ENCODE measurements around the gene KIF25.

Gene KIF25

DNA sequence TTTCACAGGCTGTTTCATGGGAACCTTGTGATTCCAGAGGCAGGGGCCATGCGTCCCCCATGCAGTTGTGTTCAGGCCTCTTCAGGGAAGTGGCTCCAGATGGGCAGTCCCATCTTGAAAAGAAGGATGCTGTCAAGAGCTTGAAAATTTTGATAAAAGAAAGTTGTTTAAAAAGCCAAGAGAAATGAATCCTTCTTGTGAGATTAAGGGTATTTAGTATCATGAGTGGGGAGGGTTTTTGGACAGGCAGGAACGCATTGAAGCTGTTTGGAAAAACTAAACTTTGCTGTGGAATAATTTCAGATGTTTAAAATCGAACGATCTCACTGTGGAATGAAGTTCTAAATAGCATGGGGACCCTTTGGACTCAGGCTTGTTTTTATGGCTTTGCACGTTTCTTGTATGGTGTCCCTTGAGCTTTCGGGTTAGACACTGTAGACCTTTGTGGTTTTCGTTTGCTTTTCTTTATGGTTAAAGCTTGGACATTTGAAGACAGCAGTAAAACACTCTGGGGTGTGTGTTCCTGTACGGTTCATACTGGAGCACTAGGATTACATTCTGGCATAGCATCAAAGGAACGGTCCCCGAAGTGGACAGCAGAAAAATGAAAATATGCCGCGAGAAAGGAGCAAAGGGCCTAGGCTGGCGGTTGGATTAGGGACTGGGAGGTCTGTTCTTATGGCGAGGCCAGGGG lies 18.2 kb downstream of the KIF25 start:
- no peak overlapping the region for H3K4me3 ChIP-seq (ENCODE audit: low read depth, low read length)

DNA sequence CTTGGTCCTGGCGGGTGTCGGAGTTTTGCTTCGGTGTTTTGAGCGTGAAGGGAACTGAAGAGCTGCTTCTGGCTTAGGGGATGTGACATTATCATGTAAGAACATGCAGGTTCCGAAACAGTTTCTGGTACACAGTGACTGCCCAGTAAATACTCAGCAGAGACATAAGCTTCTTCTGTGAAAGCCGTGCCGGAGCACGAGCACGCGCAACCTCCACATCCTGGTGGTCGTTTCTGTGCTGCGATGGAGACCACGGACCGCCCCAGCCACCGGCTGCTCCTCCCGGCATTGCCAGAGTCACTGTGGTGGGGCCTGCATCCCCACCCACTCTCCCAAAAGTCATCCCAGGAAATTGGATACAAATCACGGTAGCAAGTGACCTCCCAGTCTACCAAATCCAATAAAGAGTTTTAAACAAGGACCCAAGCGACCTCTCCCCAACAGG lies 18.7 kb downstream of the KIF25 start:
- H3K4me3 ChIP-seq (ENCODE audit: low read depth, low read length): no peak overlapping the region

DNA sequence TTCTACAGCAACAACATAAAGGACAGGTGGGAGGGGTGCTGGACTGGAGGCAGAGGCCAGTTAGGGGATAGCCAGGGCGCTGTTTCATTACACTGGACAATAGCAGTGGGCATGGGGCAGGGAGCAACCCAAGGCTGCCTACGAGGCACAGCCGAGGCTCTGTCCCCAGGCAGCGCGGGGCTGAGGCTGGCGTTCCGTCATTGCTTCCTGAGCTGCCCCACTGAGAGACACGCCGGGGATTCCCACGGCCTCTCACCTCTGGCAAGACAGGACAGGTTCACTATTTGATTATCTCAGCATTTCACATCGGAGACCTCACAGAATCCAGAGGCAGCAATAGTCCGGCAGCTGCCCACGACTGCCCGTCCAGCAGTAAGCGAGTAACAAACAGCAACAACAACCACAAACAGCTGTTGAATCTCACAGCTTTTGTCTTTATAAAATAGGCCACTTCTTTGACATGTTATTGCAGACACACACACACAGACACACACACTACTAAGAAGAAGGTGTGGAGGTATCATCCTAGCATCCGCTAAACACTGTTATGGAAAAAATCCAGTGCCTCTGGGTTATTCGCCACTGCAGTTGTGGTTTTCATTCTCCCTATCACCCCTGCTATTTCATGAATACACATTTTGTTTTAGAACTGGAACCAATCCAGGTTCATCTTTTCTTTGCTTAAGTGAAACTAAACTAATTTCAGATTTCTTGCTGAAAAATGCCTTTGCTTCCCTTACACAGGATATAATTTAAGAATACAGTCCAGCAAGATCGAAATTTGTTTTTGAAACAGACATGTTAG lies 19.5 kb downstream of the KIF25 start:
- no peak overlapping the region for H3K4me3 ChIP-seq (ENCODE audit: low read depth, low read length)

DNA sequence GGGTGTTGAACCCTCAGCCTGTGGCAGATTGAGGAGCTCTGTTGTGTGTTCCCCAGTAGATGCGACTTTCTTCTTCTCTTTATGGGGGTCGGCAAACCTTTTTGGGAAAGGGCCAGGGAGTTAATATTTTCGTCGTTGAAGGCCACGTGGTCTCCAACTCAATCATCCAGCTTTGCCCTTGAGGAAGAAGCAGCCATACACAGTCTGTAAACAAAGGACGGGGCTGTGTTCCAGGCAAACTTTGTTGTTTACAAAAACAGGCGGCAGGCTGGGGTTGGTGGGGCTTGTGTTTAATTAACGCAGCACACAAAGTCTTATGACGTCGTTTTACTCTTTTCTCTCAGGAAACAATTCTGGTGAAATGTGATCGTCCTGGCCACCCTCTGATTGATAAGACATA lies 20.2 kb downstream of the KIF25 start:
- H3K4me3 ChIP-seq (ENCODE audit: low read depth, low read length): no peak overlapping the region

DNA sequence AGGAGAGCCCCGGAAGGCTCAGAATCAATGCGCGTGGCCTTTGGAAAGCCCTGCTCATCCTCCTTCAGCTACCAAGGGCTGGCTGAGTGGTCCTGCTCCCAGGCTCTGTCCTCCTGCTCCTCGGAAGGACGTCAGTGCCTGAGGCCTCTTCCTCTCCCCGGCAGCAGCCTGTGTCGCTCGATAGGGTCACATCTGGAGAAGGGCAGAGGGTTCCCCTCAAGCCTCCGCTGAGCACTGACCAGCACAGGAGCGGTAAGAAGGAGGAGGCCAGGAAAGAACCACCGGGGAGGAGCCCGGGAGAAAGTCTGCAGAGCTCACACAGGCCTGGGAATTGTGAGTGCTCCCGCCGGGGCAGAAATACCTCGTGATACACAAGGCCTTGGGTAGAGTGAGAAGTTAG lies 21.2 kb downstream of the KIF25 start:
- no peak overlapping the region for H3K4me3 ChIP-seq (ENCODE audit: low read depth, low read length)

GRCh38 chr6:168020242-168020641 lies 22.8 kb downstream of the KIF25 start:
- H3K4me3 ChIP-seq (ENCODE audit: low read depth, low read length): no peak overlapping the region

DNA sequence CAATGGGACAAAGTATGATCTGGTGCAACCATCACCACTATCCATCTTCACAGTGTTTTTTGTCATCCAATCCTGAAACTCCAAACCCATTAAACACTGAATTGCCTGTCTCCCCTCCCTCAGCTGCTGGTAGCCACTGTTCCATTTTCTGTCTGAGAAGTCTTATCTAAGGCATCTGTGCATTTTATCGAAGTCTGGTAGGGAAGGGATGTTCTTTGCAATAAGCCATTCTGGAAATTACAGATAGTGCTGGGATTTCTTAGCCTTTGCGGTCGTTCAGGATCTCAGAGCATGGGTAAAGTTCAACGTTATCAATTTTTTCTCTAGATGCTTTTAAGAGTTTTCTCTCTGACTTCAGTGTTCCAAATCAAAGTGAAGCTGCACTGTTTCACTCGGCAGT lies 24.1 kb downstream of the KIF25 start:
- no peak overlapping the region for H3K4me3 ChIP-seq (ENCODE audit: low read depth, low read length)

GRCh38 chr6:168022488-168023321 lies 25.2 kb downstream of the KIF25 start:
- no peak overlapping the region for H3K4me3 ChIP-seq (ENCODE audit: low read depth, low read length)

DNA sequence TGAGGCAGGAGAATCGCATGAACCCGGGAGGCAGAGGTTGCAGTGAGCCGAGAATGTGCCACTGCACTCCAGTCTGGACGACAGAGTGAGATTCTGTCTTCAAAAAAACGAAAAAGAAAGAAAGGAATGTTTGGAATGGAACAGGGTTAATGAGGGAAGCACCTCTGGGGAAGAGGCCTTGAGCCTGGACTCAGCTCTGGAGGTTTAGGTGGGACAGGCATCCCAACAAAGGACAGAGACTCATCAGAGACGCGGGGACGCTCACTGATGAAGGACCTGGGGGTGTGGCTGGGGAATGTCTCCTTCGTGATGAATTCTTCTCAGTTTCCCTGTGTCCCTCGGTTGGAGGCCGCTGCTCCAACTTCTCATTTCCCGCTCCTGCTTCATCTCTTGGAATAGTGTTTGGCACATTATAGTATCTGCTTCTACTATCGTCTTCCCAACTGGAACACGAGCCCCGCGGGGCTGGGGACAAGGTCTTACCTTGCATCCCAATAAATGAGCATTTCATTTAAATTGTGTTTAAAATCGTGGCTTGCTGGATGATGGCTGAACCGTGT lies 27.6 kb downstream of the KIF25 start:
- H3K4me3 ChIP-seq (ENCODE audit: low read depth, low read length): no peak overlapping the region

DNA sequence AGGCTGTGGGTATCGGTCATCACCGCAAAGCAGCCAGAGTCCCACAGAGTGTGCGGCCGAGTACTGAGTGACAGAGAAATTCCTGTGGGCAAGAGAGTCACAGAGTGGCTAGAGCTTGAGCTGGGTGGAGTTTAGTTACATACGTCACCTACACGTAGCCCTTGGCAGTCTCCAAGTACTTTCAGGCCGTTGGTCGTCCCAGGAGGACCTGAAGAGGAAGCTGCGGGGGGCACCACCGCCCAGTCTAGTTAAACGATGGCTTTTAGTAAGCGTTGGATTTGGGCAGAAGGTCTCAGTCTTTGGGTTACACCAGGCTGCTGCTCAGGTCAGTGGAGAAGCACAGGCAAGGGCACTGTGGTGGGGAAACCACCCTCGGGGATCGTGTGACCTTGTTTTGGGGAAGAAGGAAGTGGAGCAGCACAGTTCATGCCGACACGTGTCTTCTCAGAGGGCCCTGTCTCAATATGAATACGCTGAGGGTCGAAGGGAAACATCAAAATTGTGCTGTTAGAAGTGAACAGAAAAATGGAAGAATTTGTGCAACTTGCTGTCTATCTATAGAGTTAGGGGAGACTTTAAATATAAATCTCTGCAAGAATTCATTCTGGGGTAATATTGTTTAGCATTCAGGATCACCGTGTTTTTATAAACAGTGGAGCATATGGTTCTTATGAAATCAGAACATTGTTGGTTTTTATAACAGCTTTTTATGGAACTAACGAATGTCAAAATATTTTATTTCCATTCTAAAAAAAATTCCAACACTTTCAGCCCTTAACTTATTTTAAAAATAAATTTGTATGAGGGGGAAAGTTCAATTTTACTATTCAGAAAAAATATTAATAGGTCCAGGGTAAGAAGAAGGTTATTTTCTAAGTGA lies 28.6 kb downstream of the KIF25 start:
- no peak overlapping the region for H3K4me3 ChIP-seq (ENCODE audit: low read depth, low read length)

DNA sequence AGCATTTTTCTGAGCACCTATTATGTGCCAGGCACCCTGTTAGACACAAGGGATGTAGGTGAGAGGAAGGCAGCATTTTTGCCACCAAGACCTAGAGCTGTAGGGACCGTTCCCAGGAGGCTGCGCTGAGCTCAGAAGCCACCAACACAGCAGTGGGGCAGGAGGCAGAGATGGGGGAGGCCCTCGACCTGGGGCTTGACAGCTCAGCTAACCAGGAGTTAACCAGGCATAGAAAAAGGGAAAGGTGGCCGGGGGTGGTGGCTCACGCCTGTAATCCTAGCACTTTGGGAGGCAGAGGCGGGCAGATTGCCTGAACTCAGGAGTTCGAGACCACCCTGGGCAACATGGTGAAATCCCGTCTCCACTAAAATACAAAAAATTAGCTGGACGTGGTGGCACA lies 29.5 kb downstream of the KIF25 start:
- no peak overlapping the region for H3K4me3 ChIP-seq (ENCODE audit: low read depth, low read length)

GRCh38 chr6:168027521-168027920 lies 30.1 kb downstream of the KIF25 start:
- H3K4me3 ChIP-seq (ENCODE audit: low read depth, low read length): no peak overlapping the region

DNA sequence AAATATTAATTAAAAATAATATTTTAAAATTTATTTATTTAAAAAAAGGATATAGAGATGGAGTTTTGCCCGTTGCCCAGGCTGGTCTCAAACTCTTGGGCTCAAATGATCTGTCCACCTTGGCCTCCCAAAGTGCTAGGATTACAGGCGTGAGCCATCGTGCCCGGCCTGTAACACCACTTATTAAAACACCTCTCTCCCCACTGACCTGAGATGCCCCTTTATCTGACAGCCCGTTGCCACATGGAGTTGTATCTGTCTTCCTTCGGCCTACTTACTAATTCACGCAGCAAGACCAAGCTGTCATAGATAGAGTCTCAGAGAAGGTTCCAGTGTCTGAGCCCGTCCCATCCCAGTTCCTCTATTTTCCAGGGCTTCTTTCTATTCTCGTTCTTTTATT lies 30.7 kb downstream of the KIF25 start:
- no peak overlapping the region for H3K4me3 ChIP-seq (ENCODE audit: low read depth, low read length)

- no peak overlapping the region for H3K4me3 ChIP-seq (ENCODE audit: low read depth, low read length)
Observed at GRCh38 chr6:168029459-168030217, 32.2 kb downstream of the KIF25 start.

DNA sequence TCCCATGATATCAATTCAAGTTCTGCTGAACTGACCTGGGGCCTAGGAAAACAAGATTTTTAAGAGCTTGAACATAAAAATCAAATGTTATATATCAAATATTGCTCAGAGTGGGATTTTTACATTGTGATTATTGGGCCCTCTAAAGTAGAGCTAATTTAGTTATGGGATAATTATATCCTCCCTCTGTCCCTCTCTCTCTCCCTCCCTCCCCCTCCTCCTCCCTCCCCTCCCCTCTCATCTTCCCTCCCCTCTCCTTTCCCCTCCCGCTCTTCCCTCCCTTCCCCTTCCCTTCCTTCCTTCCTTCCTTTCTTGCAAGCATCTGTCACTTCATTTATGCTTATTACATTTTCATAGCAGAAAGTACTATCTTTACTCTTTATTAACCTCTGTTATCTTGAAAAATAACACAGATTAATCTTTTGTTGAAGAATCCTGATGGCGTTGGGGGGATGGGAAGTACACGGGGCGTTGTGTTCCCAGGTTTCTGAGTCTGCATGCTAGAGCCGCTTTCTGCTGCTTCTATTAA lies 32.8 kb downstream of the KIF25 start:
- H3K4me3 ChIP-seq (ENCODE audit: low read depth, low read length): no peak overlapping the region

DNA sequence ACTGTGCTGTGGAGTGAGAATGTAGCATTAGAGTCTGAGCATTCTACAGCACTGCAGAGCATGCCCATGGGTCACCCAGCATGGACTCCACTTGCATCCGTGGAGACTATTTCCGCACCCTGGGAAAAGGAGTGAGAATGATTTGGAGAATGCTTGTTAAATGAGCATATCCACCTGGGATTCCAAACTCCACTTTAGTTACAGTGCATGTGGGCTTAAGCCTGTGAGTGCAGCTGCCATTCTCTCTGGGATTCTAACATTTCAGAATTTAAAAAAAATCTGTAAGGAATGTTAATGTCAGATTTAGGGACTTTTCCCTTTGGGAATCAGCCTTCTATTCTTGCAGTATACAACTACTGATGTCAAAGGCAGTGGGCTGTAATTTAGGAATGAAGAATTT lies 33.4 kb downstream of the KIF25 start:
- H3K4me3 ChIP-seq (ENCODE audit: low read depth, low read length): no peak overlapping the region

- no peak overlapping the region for H3K4me3 ChIP-seq (ENCODE audit: low read depth, low read length)
Observed at GRCh38 chr6:168031411-168031971, 34.0 kb downstream of the KIF25 start.

DNA sequence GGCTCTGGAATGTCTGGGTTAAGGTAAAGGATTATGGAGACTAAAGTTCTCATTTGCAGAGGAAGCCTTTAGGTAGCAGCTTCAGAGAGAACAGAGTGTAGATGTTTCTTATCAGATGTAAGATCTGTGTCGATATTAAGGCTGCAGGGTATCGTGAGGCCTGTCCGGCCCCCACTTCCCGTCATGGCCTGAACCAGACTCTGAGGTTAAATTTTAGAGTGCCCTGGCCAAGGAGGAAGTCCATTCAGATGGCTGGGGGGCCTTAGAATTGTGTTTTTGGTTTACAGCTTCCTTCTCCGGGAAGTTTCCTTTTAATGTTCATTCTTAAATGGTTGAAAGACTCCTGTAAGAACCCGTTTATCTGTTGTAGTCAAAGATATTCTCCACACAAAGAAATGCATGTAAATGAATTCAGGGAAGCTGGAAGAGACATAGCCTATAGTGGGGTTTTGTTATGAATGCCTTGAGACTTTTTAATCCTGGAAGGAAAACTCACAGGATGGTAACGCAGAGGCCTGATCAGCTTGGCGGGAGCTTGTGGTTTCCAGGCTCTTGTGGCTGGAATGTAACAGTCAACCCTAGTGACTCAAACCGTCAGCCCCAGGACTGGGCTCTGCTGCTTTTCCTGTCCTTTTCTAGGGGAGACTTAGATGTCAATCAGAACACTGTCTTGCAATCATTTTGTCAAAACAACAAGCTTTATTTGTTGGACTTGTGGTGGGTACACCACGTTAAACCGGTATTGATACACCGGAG lies 34.7 kb downstream of the KIF25 start:
- H3K4me3 ChIP-seq (ENCODE audit: low read depth, low read length): no peak overlapping the region
